Measurements from ENCODE around the gene GNA15. TPM values are rescaled to one million over a fixed set of nuclear protein-coding genes. Genes with fewer than 3 reads are reported as not detected.
"Not testable (repeated sequence)": the region's sequence is repeated elsewhere in the genome, so short reads cannot be mapped to it uniquely, and the experiment has no call there.

Gene GNA15
- total RNA-seq, 1 experiment from 2014 or later, result 0.87 TPM

- no peak for DNase-seq (ENCODE audit: extremely low read depth, low read depth)
These were observed 53.1 kb downstream of the GNA15 start for GRCh38 chr19:3188627-3189596.

GRCh38 chr19:3189702-3190469 lies 54.1 kb downstream of the GNA15 start:
- DNase-seq (ENCODE audit: extremely low read depth, low read depth), result no peak

- no peak for DNase-seq (ENCODE audit: extremely low read depth, low read depth)
These were observed 54.6 kb downstream of the GNA15 start for GRCh38 chr19:3190470-3190770.

- no peak for DNase-seq (ENCODE audit: extremely low read depth, low read depth)
These were observed 55.3 kb downstream of the GNA15 start for GRCh38 chr19:3190921-3191805.

- DNase-seq (ENCODE audit: extremely low read depth, low read depth), result not testable (repeated sequence)
These were observed 55.9 kb downstream of the GNA15 start for GRCh38 chr19:3191806-3192104.

GRCh38 chr19:3192228-3192635 lies 56.4 kb downstream of the GNA15 start:
- DNase-seq (ENCODE audit: extremely low read depth, low read depth), result no peak

GRCh38 chr19:3192684-3193083 lies 56.9 kb downstream of the GNA15 start:
- no peak for DNase-seq (ENCODE audit: extremely low read depth, low read depth)

- DNase-seq (ENCODE audit: extremely low read depth, low read depth), result no peak
These were observed 57.6 kb downstream of the GNA15 start for GRCh38 chr19:3193256-3194105.

- DNase-seq (ENCODE audit: extremely low read depth, low read depth), result no peak
These were observed 58.6 kb downstream of the GNA15 start for GRCh38 chr19:3194106-3195087.

- DNase-seq (ENCODE audit: extremely low read depth, low read depth), result no peak
These were observed 60.5 kb downstream of the GNA15 start for GRCh38 chr19:3196064-3196932.

- DNase-seq (ENCODE audit: extremely low read depth, low read depth), result no peak
These were observed 61.0 kb downstream of the GNA15 start for GRCh38 chr19:3196933-3197205.

GRCh38 chr19:3198901-3199700 lies 63.3 kb downstream of the GNA15 start:
- no peak for DNase-seq (ENCODE audit: extremely low read depth, low read depth)

- DNase-seq (ENCODE audit: extremely low read depth, low read depth), result no peak
These were observed 65.4 kb downstream of the GNA15 start for GRCh38 chr19:3201072-3201700.

- DNase-seq (ENCODE audit: extremely low read depth, low read depth), result no peak
These were observed 66.1 kb downstream of the GNA15 start for GRCh38 chr19:3201911-3202310.

- no peak for DNase-seq (ENCODE audit: extremely low read depth, low read depth)
These were observed 66.5 kb downstream of the GNA15 start for GRCh38 chr19:3202346-3202745.

GRCh38 chr19:3202895-3203294 lies 67.1 kb downstream of the GNA15 start:
- DNase-seq (ENCODE audit: extremely low read depth, low read depth), result not testable (repeated sequence)
